ENCODE results near the gene KRT5. TPM values are rescaled to one million over a fixed set of nuclear protein-coding genes. Genes with fewer than 3 reads are reported as not detected.

Gene KRT5
- total RNA-seq, 1 donor, result 0.42 TPM

DNA sequence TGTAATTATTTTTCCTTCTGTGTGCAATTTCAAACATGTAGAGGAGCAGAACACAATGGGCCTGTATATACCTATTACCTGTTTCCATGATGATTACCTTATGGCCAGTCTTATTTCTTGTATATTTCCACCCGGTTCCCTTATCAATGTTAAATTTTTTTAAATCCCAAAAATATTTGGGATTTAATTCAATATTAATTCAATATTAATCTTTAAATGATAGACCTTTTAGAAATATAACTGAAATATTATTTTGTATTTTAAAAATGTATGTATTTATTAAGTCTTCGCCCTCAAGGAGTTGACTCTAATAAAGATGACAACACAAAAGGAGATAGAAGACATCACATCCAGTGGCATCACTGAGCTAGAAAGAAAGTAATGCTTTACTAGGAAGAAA, 46.0 kb downstream of the KRT5 start:
- Histone ChIP-seq H3K4me1 (ENCODE audit: insufficient read depth, low read length) (no peaks in the 10 kb centered on the region), H3K9me3 (ENCODE audit: low read depth, low read length) (no peaks in the 10 kb centered on the region), H3K4me3 (ENCODE audit: low read length) (no peak overlapping the region), H3K27me3 (ENCODE audit: insufficient read depth, low read length) (no peaks in the 10 kb centered on the region)

DNA sequence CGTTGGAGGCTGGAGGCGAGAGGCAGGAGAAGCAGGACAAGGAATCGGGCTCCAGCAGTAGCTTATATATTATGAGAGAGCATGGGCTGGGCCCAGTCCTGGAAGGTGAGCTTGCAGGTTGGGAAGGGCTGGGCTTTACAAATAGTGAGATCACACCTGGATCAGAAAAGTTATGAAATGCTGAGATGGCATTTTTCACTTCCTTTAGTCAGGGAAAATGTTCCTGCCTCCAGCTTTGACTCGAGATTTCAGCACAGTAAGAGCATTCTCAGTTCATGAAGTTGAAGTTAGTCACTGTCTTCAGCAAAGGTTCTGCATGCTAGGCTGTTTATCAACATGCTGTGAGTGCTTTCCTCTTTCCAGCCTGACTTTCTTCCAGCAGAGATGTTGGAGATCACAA, 46.4 kb downstream of the KRT5 start, which contains the start of gene KRT6C:
KRT6C (minus strand) TSS at position 38 of the 400 bp plus-strand sequence. CDS start 68 bp downstream, outside the sequence.
- Histone ChIP-seq H3K27me3 (ENCODE audit: insufficient read depth, low read length) (no peaks in the 10 kb centered on the region), H3K9me3 (ENCODE audit: low read depth, low read length) (no peaks in the 10 kb centered on the region), H3K4me1 (ENCODE audit: insufficient read depth, low read length) (no peaks in the 10 kb centered on the region), H3K4me3 (ENCODE audit: low read length) (no peak within 1 kb of the TSS)

- Histone ChIP-seq H3K9me3 (ENCODE audit: low read depth, low read length) (no peaks in the 10 kb centered on the region), H3K4me3 (ENCODE audit: low read length) (no peak overlapping the region), H3K4me1 (ENCODE audit: insufficient read depth, low read length) (no peaks in the 10 kb centered on the region), H3K27me3 (ENCODE audit: insufficient read depth, low read length) (no peaks in the 10 kb centered on the region)
Observed at GRCh38 chr12:52469853-52470252, 50.3 kb downstream of the KRT5 start.

DNA sequence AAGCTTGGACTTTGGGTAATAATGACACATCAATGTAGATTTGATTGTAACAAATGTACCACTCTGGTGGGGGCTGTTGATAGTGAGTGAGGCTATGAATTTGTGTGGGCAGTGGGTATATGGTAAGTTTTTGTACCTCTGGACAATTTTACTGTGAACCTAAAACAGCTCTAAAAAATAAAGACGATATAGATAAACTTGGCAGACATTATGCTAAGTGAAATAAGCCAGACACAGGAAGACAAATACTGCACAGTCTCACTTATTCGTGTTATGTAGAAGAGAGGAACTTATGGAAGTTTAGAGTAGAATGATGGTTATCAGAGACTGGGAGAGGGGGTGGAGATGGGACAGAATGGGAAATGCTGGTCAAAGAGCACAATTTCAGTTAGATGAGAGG, 55.3 kb downstream of the KRT5 start:
- H3K9me3 ChIP-seq (ENCODE audit: low read depth, low read length), result no peaks in the 10 kb centered on the region
- H3K27me3 ChIP-seq (ENCODE audit: insufficient read depth, low read length), result peaks cover 12% of the 10 kb centered on the region
- H3K4me1 ChIP-seq (ENCODE audit: insufficient read depth, low read length), result no peaks in the 10 kb centered on the region
- no peak overlapping the region for H3K4me3 ChIP-seq (ENCODE audit: low read length)

Other genes with a start within 250 kb of the KRT5 start
- 0.21 TPM for gene KRT86, start 245.7 kb downstream of the KRT5 start, total RNA-seq
- gene KRT81, start 228.9 kb downstream of the KRT5 start, total RNA-seq, result not detected
- gene KRT83, start 199.0 kb downstream of the KRT5 start, total RNA-seq, result not detected
- gene KRT85, start 152.9 kb downstream of the KRT5 start, total RNA-seq, result not detected
- not detected for gene KRT84, start 134.7 kb downstream of the KRT5 start, total RNA-seq
- gene KRT82, start 114.1 kb downstream of the KRT5 start, total RNA-seq, result not detected
- gene KRT75, start 86.0 kb downstream of the KRT5 start, total RNA-seq, result not detected
- not detected for gene KRT6B, start 68.2 kb downstream of the KRT5 start, total RNA-seq
- not detected for gene KRT6C, start 46.6 kb downstream of the KRT5 start, total RNA-seq
- not detected for gene KRT6A, start 27.1 kb downstream of the KRT5 start, total RNA-seq
- gene KRT71, start 32.8 kb upstream of the KRT5 start, total RNA-seq, result not detected
- 0.10 TPM for gene KRT74, start 53.4 kb upstream of the KRT5 start, total RNA-seq
- 10.2 TPM for gene KRT72, start 81.1 kb upstream of the KRT5 start, total RNA-seq
- gene KRT73, start 98.2 kb upstream of the KRT5 start, total RNA-seq, result 21.4 TPM
- gene KRT2, start 131.8 kb upstream of the KRT5 start, total RNA-seq, result 0.94 TPM
- gene KRT1, start 160.0 kb upstream of the KRT5 start, total RNA-seq, result 1.8 TPM
- gene KRT77, start 183.1 kb upstream of the KRT5 start, total RNA-seq, result not detected

Data from mononuclear cell (primary cell).